GM12801 (cell line): ENCODE results near the gene AKAP6.

Experiments used
- CTCF ChIP-seq: IDR thresholded peaks from one replicate; pipeline ENCODE4 v1.5.1; 2011; ENCODE audit warnings: control low read depth; ENCODE audit not compliant: insufficient read length; ENCODE audit errors: extremely low read depth

The AKAP6 gene

GRCh38 chr14:32786886-32787285, 457.8 kb downstream of the AKAP6 start:
- TF ChIP-seq CTCF = no peak

- TF ChIP-seq CTCF = no peak
Observed at GRCh38 chr14:32800320-32800719, 471.2 kb downstream of the AKAP6 start.

- no peak for TF ChIP-seq CTCF
Observed at GRCh38 chr14:32802295-32802694, 473.2 kb downstream of the AKAP6 start.

GRCh38 chr14:32805979-32806378, 476.9 kb downstream of the AKAP6 start:
- no peak for TF ChIP-seq CTCF

GRCh38 chr14:32808644-32809043, 479.5 kb downstream of the AKAP6 start:
- no peak for TF ChIP-seq CTCF

- TF ChIP-seq CTCF = no peak
Observed at GRCh38 chr14:32809255-32809654, 480.2 kb downstream of the AKAP6 start.

GRCh38 chr14:32813401-32813800, 484.3 kb downstream of the AKAP6 start:
- TF ChIP-seq CTCF = no peak

- no peak for TF ChIP-seq CTCF
Observed at GRCh38 chr14:32814721-32815120, 485.6 kb downstream of the AKAP6 start.
